NCI-H1436 treated with DMSO at 0.1 percent for 48 hours (cell line): ENCODE results near the gene FAM9B.

Source experiments
- DNase-seq: peaks from one replicate; lab custom pipeline; 2025; lab: John Stamatoyannopoulos, UW

The FAM9B gene

GRCh38 chrX:8980756-8981155 is 53.2 kb downstream of the FAM9B start:
- DNase-seq = no peak
